HG03097 (cell line): Measurements from ENCODE around the gene UNC5CL.

Source experiments
- ATAC-seq: cut with Tn5 transposase; IDR thresholded peaks from one replicate; pipeline ENCODE4 v1.9.1; 2021; ENCODE audit not compliant: unreplicated experiment, low FRiP score

The UNC5CL gene

GRCh38 chr6:41039060-41039998 is at the start of gene UNC5CL:
Gene UNC5CL (minus strand): TSS chr6:41039221. CDS start chr6:41035074, 4,147 bp downstream.
- ATAC-seq = no peak

- no peak for ATAC-seq
Measured at GRCh38 chr6:41088451-41088850, 49.4 kb upstream of the UNC5CL start.

- ATAC-seq = no peak
Measured at GRCh38 chr6:41085182-41085581, 46.2 kb upstream of the UNC5CL start.

- ATAC-seq = no peak
Measured at GRCh38 chr6:41083072-41083471, 44.1 kb upstream of the UNC5CL start.

- ATAC-seq = no peak
Measured at GRCh38 chr6:41080621-41081020, 41.6 kb upstream of the UNC5CL start.

GRCh38 chr6:41079080-41079479 is 40.1 kb upstream of the UNC5CL start:
- ATAC-seq = no peak

- no peak for ATAC-seq
Measured at GRCh38 chr6:41078101-41078500, 39.1 kb upstream of the UNC5CL start.

GRCh38 chr6:41077536-41077935 is 38.5 kb upstream of the UNC5CL start:
- ATAC-seq = no peak

GRCh38 chr6:41075651-41076626 is 36.9 kb upstream of the UNC5CL start:
- no peak for ATAC-seq

GRCh38 chr6:41074692-41075436 is 35.8 kb upstream of the UNC5CL start:
- ATAC-seq = no peak

- no peak for ATAC-seq
Measured at GRCh38 chr6:41073968-41074691, 35.1 kb upstream of the UNC5CL start.

- ATAC-seq = peak; percentile 29
Measured at GRCh38 chr6:41073203-41073967, 34.4 kb upstream of the UNC5CL start.

GRCh38 chr6:41072836-41073202 is 33.8 kb upstream of the UNC5CL start, which contains the start of gene NFYA:
Gene NFYA (plus strand): TSS chr6:41072974. CDS start chr6:41079090, 6,116 bp downstream.
- peak; percentile 58 for ATAC-seq

GRCh38 chr6:41071923-41072835 is 33.2 kb upstream of the UNC5CL start, which contains the start of gene OARD1:
Gene OARD1 (minus strand): TSS chr6:41072356. CDS start chr6:41071634, 722 bp downstream.
- ATAC-seq = peak; percentile 63

- no peak for ATAC-seq
Measured at GRCh38 chr6:41071501-41071922, 32.5 kb upstream of the UNC5CL start.

- ATAC-seq = no peak
Measured at GRCh38 chr6:41066867-41067304, 27.9 kb upstream of the UNC5CL start.

GRCh38 chr6:41065550-41066026 is 26.6 kb upstream of the UNC5CL start:
- no peak for ATAC-seq

- no peak for ATAC-seq
Measured at GRCh38 chr6:41064841-41065240, 25.8 kb upstream of the UNC5CL start.
